ENCODE results near the gene TRHDE.
A peak's percentile ranks its signal among the peaks of the same experiment; 100 is the strongest.

Gene TRHDE

GRCh38 chr12:72270961-72271360, 1.2 kb upstream of the TRHDE start:
- TF ChIP-seq TCF4 (CRISPR knock-in tag; IDR thresholded peaks at IDR 0.05; ENCODE audit: borderline replicate concordance), result no peak
- TF ChIP-seq ISL1 (CRISPR knock-in tag; IDR thresholded peaks at IDR 0.05), result no peak
- TF ChIP-seq, protein P1, sequence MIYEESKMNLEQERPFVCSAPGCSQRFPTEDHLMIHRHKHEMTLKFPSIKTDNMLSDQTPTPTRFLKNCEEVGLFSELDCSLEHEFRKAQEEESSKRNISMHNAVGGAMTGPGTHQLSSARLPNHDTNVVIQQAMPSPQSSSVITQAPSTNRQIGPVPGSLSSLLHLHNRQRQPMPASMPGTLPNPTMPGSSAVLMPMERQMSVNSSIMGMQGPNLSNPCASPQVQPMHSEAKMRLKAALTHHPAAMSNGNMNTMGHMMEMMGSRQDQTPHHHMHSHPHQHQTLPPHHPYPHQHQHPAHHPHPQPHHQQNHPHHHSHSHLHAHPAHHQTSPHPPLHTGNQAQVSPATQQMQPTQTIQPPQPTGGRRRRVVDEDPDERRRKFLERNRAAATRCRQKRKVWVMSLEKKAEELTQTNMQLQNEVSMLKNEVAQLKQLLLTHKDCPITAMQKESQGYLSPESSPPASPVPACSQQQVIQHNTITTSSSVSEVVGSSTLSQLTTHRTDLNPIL (CRISPR knock-in tag; IDR thresholded peaks at IDR 0.05; ENCODE audit: low read depth), result no peak
- TF ChIP-seq OSR1 (CRISPR knock-in tag; IDR thresholded peaks at IDR 0.05), result no peak
- no peak for TF ChIP-seq CSRNP3 (CRISPR knock-in tag; IDR thresholded peaks at IDR 0.05)
- no peak for TF ChIP-seq ZC3H10 (CRISPR knock-in tag; IDR thresholded peaks at IDR 0.05)
- TF ChIP-seq PATZ1 (CRISPR knock-in tag; IDR thresholded peaks at IDR 0.05; ENCODE audit: borderline replicate concordance), result no peak
- TF ChIP-seq TOX (CRISPR knock-in tag; IDR thresholded peaks at IDR 0.05; ENCODE audit: borderline replicate concordance), result no peak
- TF ChIP-seq ZFP30 (CRISPR knock-in tag; IDR thresholded peaks at IDR 0.05), result no peak
- TF ChIP-seq SNAI2 (CRISPR knock-in tag; IDR thresholded peaks at IDR 0.05), result no peak
- no peak for TF ChIP-seq ZFP3 (CRISPR knock-in tag; IDR thresholded peaks at IDR 0.05)
- TF ChIP-seq CSDC2 (CRISPR knock-in tag; IDR thresholded peaks at IDR 0.05), result no peak
- no peak for ATAC-seq

DNA sequence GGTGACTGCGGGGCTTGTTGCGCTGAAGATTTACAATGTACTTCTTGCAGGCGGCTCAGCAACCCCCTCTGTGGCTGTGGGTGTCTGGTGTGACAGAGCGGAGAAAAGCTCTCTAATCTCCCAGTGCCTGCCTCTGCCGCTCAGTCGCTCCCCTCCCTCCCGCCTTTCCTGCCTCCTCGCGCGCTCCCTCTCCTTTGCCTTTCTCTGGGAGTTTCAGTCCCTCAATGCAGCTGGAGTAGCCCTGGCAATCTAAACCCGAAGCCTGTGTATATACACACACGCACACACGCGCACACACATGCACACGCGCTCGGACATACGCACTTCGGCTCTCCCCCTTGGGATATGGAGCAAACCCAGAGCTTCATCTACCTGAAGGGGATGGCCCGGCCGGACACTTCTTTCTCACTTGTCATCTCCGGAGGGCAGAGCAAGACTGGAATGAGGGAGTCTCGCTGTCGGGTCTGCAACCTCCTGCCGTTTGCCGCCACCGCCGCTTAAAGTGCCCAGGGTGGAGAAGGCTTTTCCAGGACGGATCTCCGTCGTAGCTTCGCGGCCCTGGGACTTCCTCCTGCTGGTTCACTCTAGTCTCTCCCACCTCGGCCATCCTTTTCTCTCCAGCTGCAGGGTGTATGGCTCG, 599 bp upstream of the TRHDE start:
- ATAC-seq, result peak; percentile 77
- TF ChIP-seq, protein P1 (CRISPR knock-in tag; IDR thresholded peaks at IDR 0.05; ENCODE audit: low read depth), result no peak
- TF ChIP-seq RARB (CRISPR knock-in tag; IDR thresholded peaks at IDR 0.05), result no peak

- peak; percentile 11 for ATAC-seq
- TF ChIP-seq ISL1 (CRISPR knock-in tag; IDR thresholded peaks at IDR 0.05) (no peak), ZC3H10 (CRISPR knock-in tag; IDR thresholded peaks at IDR 0.05) (no peak), BACH2 (CRISPR knock-in tag; IDR thresholded peaks at IDR 0.05; ENCODE audit: borderline replicate concordance) (no peak), TSHZ2 (CRISPR knock-in tag; IDR thresholded peaks at IDR 0.05) (no peak), TCF4 (CRISPR knock-in tag; IDR thresholded peaks at IDR 0.05; ENCODE audit: borderline replicate concordance) (no peak), PPARA (CRISPR knock-in tag; IDR thresholded peaks at IDR 0.05; ENCODE audit: borderline replicate concordance) (no peak), OSR1 (CRISPR knock-in tag; IDR thresholded peaks at IDR 0.05) (no peak), ZNF70 (CRISPR knock-in tag; IDR thresholded peaks at IDR 0.05) (no peak), RARB (CRISPR knock-in tag; IDR thresholded peaks at IDR 0.05) (no peak), ZFP30 (CRISPR knock-in tag; IDR thresholded peaks at IDR 0.05) (no peak), TOX (CRISPR knock-in tag; IDR thresholded peaks at IDR 0.05; ENCODE audit: borderline replicate concordance) (no peak)
- TF ChIP-seq, protein P1 (CRISPR knock-in tag; IDR thresholded peaks at IDR 0.05; ENCODE audit: low read depth), result no peak
Measured at GRCh38 chr12:72272731-72273498, 745 bp downstream of the TRHDE start.
